ENCODE measurements around the gene DLG2. TPM values are rescaled to one million over a fixed set of nuclear protein-coding genes. Genes with fewer than 3 reads are reported as not detected.

DLG2 gene
- total and polyA plus RNA-seq, 2 of the 8 experiments (the other 6 are each of a cell fraction or from before 2014, with no cell fraction given), result 1.7 to 14.3 TPM

DNA sequence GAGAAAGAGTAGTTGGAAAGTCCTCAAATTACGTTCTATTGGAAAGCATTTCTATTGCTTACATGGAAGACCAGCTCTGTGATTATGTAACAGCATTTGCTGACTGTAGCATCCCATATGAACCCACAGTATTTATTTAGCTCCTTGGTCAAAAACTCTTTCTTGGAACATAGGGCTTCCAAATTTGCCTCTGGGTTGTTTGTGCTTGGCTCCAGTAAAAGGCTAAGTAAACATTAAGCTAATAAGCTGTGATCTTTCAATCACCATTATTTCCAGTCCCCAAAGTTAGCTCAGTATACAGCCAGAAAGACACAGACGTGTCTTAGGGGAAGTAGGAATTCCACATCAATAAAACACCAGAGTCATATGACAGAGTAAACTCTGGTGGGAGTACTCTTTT, 668.8 kb downstream of the DLG2 start (continued):
- TF ChIP-seq CTBP2 (IDR thresholded peaks at IDR 0.05; ENCODE audit: borderline replicate concordance, insufficient read depth, insufficient read length, low read length) (no peak), PHF8 (conservative IDR thresholded peaks at IDR 0.05; ENCODE audit: low read depth, low read length) (no peak)
